GM18861 (cell line): ENCODE measurements around the gene ELFN2.

Experiments used
- ATAC-seq: cut with Tn5 transposase; IDR thresholded peaks from one replicate; pipeline ENCODE4 v1.9.1; 2021; ENCODE audit not compliant: unreplicated experiment

Gene ELFN2

GRCh38 chr22:37427711-37428635 lies 694 bp upstream of the ELFN2 start:
- ATAC-seq = no peak

GRCh38 chr22:37426706-37427134 lies 559 bp downstream of the ELFN2 start:
- ATAC-seq = no peak

- ATAC-seq = no peak
These were observed 1.2 kb downstream of the ELFN2 start for GRCh38 chr22:37425800-37426705.

- no peak for ATAC-seq
These were observed 1.9 kb downstream of the ELFN2 start for GRCh38 chr22:37425369-37425768.

GRCh38 chr22:37423283-37423682 lies 4.0 kb downstream of the ELFN2 start:
- ATAC-seq = no peak

- no peak for ATAC-seq
These were observed 5.8 kb downstream of the ELFN2 start for GRCh38 chr22:37421468-37421877.

- ATAC-seq = no peak
These were observed 6.4 kb downstream of the ELFN2 start for GRCh38 chr22:37420686-37421467.

- no peak for ATAC-seq
These were observed 7.2 kb downstream of the ELFN2 start for GRCh38 chr22:37419969-37420685.

GRCh38 chr22:37419370-37419968 lies 7.8 kb downstream of the ELFN2 start:
- no peak for ATAC-seq

- ATAC-seq = no peak
These were observed 8.5 kb downstream of the ELFN2 start for GRCh38 chr22:37418627-37419369.

- no peak for ATAC-seq
These were observed 9.5 kb downstream of the ELFN2 start for GRCh38 chr22:37417677-37418348.

- no peak for ATAC-seq
These were observed 10.0 kb downstream of the ELFN2 start for GRCh38 chr22:37417264-37417663.

GRCh38 chr22:37416827-37417226 lies 10.5 kb downstream of the ELFN2 start:
- ATAC-seq = no peak

GRCh38 chr22:37416389-37416788 lies 10.9 kb downstream of the ELFN2 start:
- no peak for ATAC-seq

GRCh38 chr22:37415210-37415609 lies 12.1 kb downstream of the ELFN2 start:
- no peak for ATAC-seq

GRCh38 chr22:37414288-37414687 lies 13.0 kb downstream of the ELFN2 start:
- no peak for ATAC-seq

GRCh38 chr22:37413546-37413945 lies 13.7 kb downstream of the ELFN2 start:
- no peak for ATAC-seq

GRCh38 chr22:37412495-37413250 lies 14.6 kb downstream of the ELFN2 start:
- ATAC-seq = no peak
